HEK293 (cell line): ENCODE data around the gene TBCA.

Experiments
- CTCF ChIP-seq: fragments of 450-650 bp; formaldehyde crosslinking; IDR thresholded peaks from 2 replicates; pipeline ENCODE4 v1.5.1; 2016; ENCODE audit warnings: missing biosample characterization, missing genetic modification characterization
- KLF16 ChIP-seq: fragments of 450-650 bp; formaldehyde crosslinking; IDR thresholded peaks from 2 replicates; pipeline ENCODE4 v1.5.1; 2017; ENCODE audit warnings: missing biosample characterization, missing genetic modification characterization
- TCF7L2 ChIP-seq: IDR thresholded peaks from 2 replicates; pipeline ENCODE4 v1.6.1; 2011; ENCODE audit warnings: low read depth, mild to moderate bottlenecking, inconsistent platforms, low read length, moderate library complexity, borderline replicate concordance
- YY1 ChIP-seq: fragments of 450-650 bp; formaldehyde crosslinking; IDR thresholded peaks from 2 replicates; pipeline ENCODE4 v1.5.1; 2018; ENCODE audit warnings: missing biosample characterization, missing genetic modification characterization
- ZNF248 ChIP-seq: fragments of 450-650 bp; formaldehyde crosslinking; IDR thresholded peaks from 2 replicates; pipeline ENCODE4 v1.5.1; 2017; ENCODE audit warnings: missing biosample characterization, missing genetic modification characterization
- ZNF350 ChIP-seq: fragments of 450-650 bp; formaldehyde crosslinking; IDR thresholded peaks from 2 replicates; pipeline ENCODE4 v1.5.0; 2017; ENCODE audit warnings: missing biosample characterization, mild to moderate bottlenecking, missing genetic modification characterization
- ZNF624 ChIP-seq: fragments of 450-650 bp; formaldehyde crosslinking; IDR thresholded peaks from 2 replicates; pipeline ENCODE4 v1.5.1; 2017; ENCODE audit warnings: missing biosample characterization, missing genetic modification characterization
- ZNF645 ChIP-seq: fragments of 450-650 bp; formaldehyde crosslinking; IDR thresholded peaks from 2 replicates; pipeline ENCODE4; 2016; ENCODE audit warnings: missing biosample characterization, missing genetic modification characterization
- ZNF704 ChIP-seq: fragments of 450-650 bp; formaldehyde crosslinking; IDR thresholded peaks from 2 replicates; pipeline ENCODE4 v1.5.1; 2016; ENCODE audit warnings: missing biosample characterization, missing genetic modification characterization
- ZNF776 ChIP-seq: fragments of 450-650 bp; formaldehyde crosslinking; IDR thresholded peaks from 2 replicates; pipeline ENCODE4 v1.5.0; 2017; ENCODE audit warnings: missing biosample characterization, missing genetic modification characterization, borderline replicate concordance
- ZNF777 ChIP-seq: fragments of 450-650 bp; formaldehyde crosslinking; IDR thresholded peaks from 2 replicates; pipeline ENCODE4 v1.5.1; 2017; ENCODE audit warnings: missing biosample characterization, missing genetic modification characterization, borderline replicate concordance
- ZSCAN30 ChIP-seq: fragments of 450-650 bp; IDR thresholded peaks from 2 replicates; pipeline ENCODE4 v1.5.1; 2018; ENCODE audit warnings: missing biosample characterization, mild to moderate bottlenecking, missing genetic modification characterization, moderate library complexity

- TF ChIP-seq ZNF350 (tag by site-specific recombination) (no peak), ZSCAN30 (tag by site-specific recombination) (no peak), ZNF645 (tag by site-specific recombination) (no peak), TCF7L2 (no peak), ZNF624 (tag by site-specific recombination) (no peak), CTCF (tag by site-specific recombination) (no peak), ZNF776 (tag by site-specific recombination) (no peak), ZNF777 (no peak), KLF16 (tag by site-specific recombination) (no peak), YY1 (tag by site-specific recombination) (no peak), ZNF248 (no peak), ZNF704 (tag by site-specific recombination) (no peak)
Observed at GRCh38 chr5:77741608-77742007, 34.5 kb downstream of the TBCA start.
